Measurements from ENCODE around the gene ACSM6. TPM values are rescaled to one million over a fixed set of nuclear protein-coding genes. Genes with fewer than 3 reads are reported as not detected.
A peak's percentile ranks its signal among the peaks of the same experiment; 100 is the strongest.

ACSM6 gene
- polyA plus RNA-seq, 1 experiment, result not detected

DNA sequence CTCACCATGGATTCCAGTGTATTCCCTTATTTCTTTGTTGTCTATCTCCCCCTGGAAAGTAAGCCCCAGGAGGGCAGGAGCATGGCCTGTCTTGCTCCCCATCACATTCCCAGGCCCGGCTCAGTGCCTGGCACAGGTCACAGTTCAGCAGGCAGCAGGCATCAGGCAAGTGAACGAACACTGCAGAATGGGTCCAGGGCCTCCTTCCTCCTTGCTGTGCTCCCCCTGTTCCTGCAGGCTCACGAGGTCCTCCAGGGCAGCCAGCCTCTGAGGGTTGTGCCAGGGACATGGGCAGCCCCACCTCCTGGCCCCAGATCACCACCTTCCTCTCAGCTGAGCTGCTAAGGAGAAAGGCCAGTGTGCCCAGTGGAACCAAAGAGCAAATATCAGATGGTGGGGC, 55.0 kb downstream of the ACSM6 start:
- ChIA-PET POLR2A (no interaction called here), CTCF (interaction anchor here (18.8 kb wide), 1 partner anchor 112 kb away, joined by 507 read pairs; no protein-coding TSS in a partner anchor)
- Histone ChIP-seq H3K9me3 (ENCODE audit: control insufficient read depth, insufficient read depth, low read length) (no peaks in the 10 kb centered on the region), H3K27me3 (ENCODE audit: control insufficient read depth, insufficient read depth, low read length) (no peaks in the 10 kb centered on the region), H3K4me3 (ENCODE audit: low read depth, low read length) (no peak overlapping the region), H3K27ac (ENCODE audit: low read depth, low read length) (peak overlapping the region; percentile 57)
- TF ChIP-seq, protein P1, sequence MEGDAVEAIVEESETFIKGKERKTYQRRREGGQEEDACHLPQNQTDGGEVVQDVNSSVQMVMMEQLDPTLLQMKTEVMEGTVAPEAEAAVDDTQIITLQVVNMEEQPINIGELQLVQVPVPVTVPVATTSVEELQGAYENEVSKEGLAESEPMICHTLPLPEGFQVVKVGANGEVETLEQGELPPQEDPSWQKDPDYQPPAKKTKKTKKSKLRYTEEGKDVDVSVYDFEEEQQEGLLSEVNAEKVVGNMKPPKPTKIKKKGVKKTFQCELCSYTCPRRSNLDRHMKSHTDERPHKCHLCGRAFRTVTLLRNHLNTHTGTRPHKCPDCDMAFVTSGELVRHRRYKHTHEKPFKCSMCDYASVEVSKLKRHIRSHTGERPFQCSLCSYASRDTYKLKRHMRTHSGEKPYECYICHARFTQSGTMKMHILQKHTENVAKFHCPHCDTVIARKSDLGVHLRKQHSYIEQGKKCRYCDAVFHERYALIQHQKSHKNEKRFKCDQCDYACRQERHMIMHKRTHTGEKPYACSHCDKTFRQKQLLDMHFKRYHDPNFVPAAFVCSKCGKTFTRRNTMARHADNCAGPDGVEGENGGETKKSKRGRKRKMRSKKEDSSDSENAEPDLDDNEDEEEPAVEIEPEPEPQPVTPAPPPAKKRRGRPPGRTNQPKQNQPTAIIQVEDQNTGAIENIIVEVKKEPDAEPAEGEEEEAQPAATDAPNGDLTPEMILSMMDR (IDR thresholded peaks at IDR 0.05; ENCODE audit: low read depth, low read length), result no peak
- DNase-seq (ENCODE audit: low read depth, low spot score), result no peak

DNA sequence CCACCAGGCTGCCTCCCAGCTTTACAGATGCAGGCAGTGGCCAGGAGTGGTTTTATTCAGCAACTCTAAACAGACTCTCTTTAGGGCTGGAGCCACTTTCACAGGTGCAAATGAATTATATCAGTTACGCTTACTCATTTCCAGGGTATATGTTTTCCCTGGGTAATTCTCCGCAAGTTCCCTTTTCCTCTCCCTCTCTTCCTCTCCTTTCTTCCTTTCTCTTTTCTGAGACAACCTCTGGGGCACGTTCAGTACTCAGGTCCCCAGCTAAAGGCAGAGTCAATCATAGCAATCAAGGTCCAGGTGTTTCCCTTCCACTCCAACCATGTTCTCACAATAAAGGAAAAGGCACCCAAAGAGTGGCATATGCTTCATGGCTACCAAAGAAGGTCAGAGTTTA, 55.4 kb downstream of the ACSM6 start:
- H3K27ac ChIP-seq (ENCODE audit: low read depth, low read length), result no peak overlapping the region
- H3K4me3 ChIP-seq (ENCODE audit: low read depth, low read length), result no peak overlapping the region
- DNase-seq (ENCODE audit: low read depth, low spot score), result no peak
- ChIA-PET POLR2A (no interaction called here), CTCF (interaction anchor here (18.8 kb wide), 1 partner anchor 111 kb away, joined by 507 read pairs; no protein-coding TSS in a partner anchor)
- TF ChIP-seq, protein P1 (IDR thresholded peaks at IDR 0.05; ENCODE audit: low read depth, low read length), result no peak
- no peaks in the 10 kb centered on the region for H3K27me3 ChIP-seq (ENCODE audit: control insufficient read depth, insufficient read depth, low read length)
- H3K9me3 ChIP-seq (ENCODE audit: control insufficient read depth, insufficient read depth, low read length), result no peaks in the 10 kb centered on the region

DNA sequence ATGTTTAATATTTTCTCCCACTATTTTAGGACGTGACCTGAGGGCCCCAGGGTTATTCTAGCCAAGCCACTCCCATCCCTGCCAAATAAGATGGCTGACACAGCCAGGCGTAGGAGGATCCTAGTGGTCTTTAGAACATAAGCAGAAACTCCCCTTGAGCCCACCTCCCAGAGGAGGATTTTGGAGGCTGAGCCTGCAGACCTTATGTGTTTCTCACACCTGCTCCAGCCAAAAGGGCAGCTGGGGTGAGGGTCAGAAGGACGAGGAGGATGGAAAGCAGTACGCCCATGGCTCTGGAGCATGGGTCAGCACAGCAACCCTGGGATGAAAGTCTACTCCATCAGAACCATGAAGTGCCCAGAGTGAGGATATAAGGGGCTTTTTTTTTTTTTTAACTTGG, 56.8 kb downstream of the ACSM6 start:
- no peaks in the 10 kb centered on the region for H3K9me3 ChIP-seq (ENCODE audit: control insufficient read depth, insufficient read depth, low read length)
- TF ChIP-seq, protein P1 (IDR thresholded peaks at IDR 0.05; ENCODE audit: low read depth, low read length), result no peak
- no peak overlapping the region for H3K4me3 ChIP-seq (ENCODE audit: low read depth, low read length)
- H3K27ac ChIP-seq (ENCODE audit: low read depth, low read length), result no peak overlapping the region
- no peak for DNase-seq (ENCODE audit: low read depth, low spot score)
- POLR2A ChIA-PET, result no interaction called here
- CTCF ChIA-PET, result interaction anchor here (18.8 kb wide), 1 partner anchor 110 kb away, joined by 507 read pairs; no protein-coding TSS in a partner anchor
- no peaks in the 10 kb centered on the region for H3K27me3 ChIP-seq (ENCODE audit: control insufficient read depth, insufficient read depth, low read length)

DNA sequence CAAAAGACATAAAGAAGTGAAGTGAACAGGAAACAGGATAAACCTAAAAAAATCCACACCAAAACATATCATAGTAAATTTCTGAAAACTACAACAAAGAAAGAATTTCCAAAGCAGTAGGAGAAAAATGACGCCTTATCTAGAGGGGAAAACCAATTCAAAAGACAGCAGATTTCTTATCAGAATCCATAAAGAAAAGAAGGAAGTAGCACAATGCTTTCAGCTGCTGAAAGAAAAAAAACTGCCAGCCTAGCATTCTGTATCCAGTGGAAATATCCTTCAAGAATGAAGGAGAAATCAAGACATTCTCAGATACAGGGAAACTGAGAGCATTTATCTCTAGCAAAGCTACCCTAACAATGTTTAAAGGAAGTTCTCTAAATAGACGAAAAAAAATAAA, 59.0 kb downstream of the ACSM6 start:
- ChIA-PET POLR2A (interaction anchor here (0.7 kb wide), 1 partner anchor 29 kb away, joined by 3 read pairs; no protein-coding TSS in a partner anchor), CTCF (no interaction called here)

DNA sequence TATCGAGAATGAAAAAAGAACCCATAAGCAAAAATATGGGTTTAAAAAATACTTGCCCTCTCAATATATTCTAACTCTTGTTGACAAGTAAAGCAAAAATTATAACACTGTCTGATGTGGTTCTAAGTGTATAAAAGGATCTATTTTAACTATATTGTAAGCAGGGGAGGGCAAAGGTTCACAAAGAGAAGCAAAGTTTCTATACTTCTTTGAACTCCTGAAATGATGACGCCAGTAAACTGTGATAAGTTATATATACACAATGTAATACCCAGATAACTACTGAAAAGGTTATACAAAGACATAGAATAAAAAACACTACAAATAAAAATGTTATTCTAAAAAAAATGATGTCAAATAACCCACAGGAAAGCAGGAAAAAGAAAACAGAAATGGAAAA, 59.6 kb downstream of the ACSM6 start:
- Histone ChIP-seq H3K4me3 (ENCODE audit: low read depth, low read length) (no peak overlapping the region), H3K9me3 (ENCODE audit: control insufficient read depth, insufficient read depth, low read length) (peaks cover 3% of the 10 kb centered on the region; the same call in 1 of the 2 replicates), H3K27me3 (ENCODE audit: control insufficient read depth, insufficient read depth, low read length) (no peaks in the 10 kb centered on the region), H3K27ac (ENCODE audit: low read depth, low read length) (no peak overlapping the region)
- CTCF ChIA-PET, result interaction anchor here (0.6 to 1.0 kb wide), 2 partner anchors 109 to 1212 kb away, joined by 3 read pairs; no protein-coding TSS in a partner anchor
- POLR2A ChIA-PET, result interaction anchor here (0.7 kb wide), 1 partner anchor 28 kb away, joined by 3 read pairs; no protein-coding TSS in a partner anchor
- TF ChIP-seq, protein P1 (IDR thresholded peaks at IDR 0.05; ENCODE audit: low read depth, low read length), result no peak
- no peak for DNase-seq (ENCODE audit: low read depth, low spot score)

More for the DNA sequence above, 59.0 kb downstream of the ACSM6 start:
- TF ChIP-seq, protein P1 (IDR thresholded peaks at IDR 0.05; ENCODE audit: low read depth, low read length), result no peak
- no peak for DNase-seq (ENCODE audit: low read depth, low spot score)
- no peak overlapping the region for H3K4me3 ChIP-seq (ENCODE audit: low read depth, low read length)
- H3K27ac ChIP-seq (ENCODE audit: low read depth, low read length), result no peak overlapping the region
- no peaks in the 10 kb centered on the region for H3K27me3 ChIP-seq (ENCODE audit: control insufficient read depth, insufficient read depth, low read length)
- peaks cover 3% of the 10 kb centered on the region; the same call in 1 of the 2 replicates for H3K9me3 ChIP-seq (ENCODE audit: control insufficient read depth, insufficient read depth, low read length)
